ENCODE data around the gene MRPS23.
A peak's percentile ranks its signal among the peaks of the same experiment; 100 is the strongest.

The MRPS23 gene

GRCh38 chr17:57861000-57861789 is 11.4 kb upstream of the MRPS23 start:
- peak overlapping the region; percentile 71 for H3K27ac ChIP-seq
- no peak for TF ChIP-seq CTCF (conservative IDR thresholded peaks at IDR 0.05)

GRCh38 chr17:57860414-57860999 is 10.7 kb upstream of the MRPS23 start:
- H3K27ac ChIP-seq = peak overlapping the region; percentile 71

GRCh38 chr17:57859601-57860413 is 10.0 kb upstream of the MRPS23 start:
- no peak overlapping the region for H3K27ac ChIP-seq
- TF ChIP-seq CTCF (conservative IDR thresholded peaks at IDR 0.05) = no peak

More at GRCh38 chr17:57860414-57860999, 10.7 kb upstream of the MRPS23 start:
- TF ChIP-seq CTCF (conservative IDR thresholded peaks at IDR 0.05) = no peak

GRCh38 chr17:57858838-57859237 is 9.0 kb upstream of the MRPS23 start:
- no peak overlapping the region for H3K27ac ChIP-seq
- no peak for TF ChIP-seq CTCF (conservative IDR thresholded peaks at IDR 0.05)

- H3K27ac ChIP-seq = no peak overlapping the region; the same call in 1 of the 2 replicates
- no peak for TF ChIP-seq CTCF (conservative IDR thresholded peaks at IDR 0.05)
These were observed 7.2 kb upstream of the MRPS23 start for GRCh38 chr17:57856792-57857620.

- TF ChIP-seq CTCF (conservative IDR thresholded peaks at IDR 0.05) = no peak
- H3K27ac ChIP-seq = peak overlapping the region; percentile 95; the same call in 1 of the 2 replicates
These were observed 5.7 kb upstream of the MRPS23 start for GRCh38 chr17:57855391-57856035.

Data from VCaP (cell line).